ENCODE measurements around the gene NHLH2.

The NHLH2 gene

DNA sequence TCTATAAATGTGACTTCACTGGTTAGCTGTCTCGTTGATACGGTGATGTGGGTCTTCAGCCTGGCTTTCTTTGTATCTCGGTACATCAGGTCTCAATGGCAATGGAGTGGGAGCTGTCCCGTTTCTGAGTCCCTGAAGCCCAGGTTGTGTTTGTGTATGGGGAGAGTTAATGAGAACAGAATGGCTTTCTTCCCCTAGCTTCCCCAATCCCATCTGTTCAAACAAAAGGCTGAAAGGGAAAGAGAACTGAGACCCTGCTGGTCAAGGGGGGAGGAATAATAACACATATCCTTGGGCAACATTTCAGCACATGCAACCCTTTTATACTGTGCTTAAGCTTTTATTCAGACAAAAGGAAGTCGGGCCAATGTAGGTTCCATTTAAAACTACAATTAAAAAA is 44.0 kb downstream of the NHLH2 start:
- DNase-seq: no peak

- DNase-seq: no peak
Observed at GRCh38 chr1:115796036-115796435, 44.9 kb downstream of the NHLH2 start.

DNA sequence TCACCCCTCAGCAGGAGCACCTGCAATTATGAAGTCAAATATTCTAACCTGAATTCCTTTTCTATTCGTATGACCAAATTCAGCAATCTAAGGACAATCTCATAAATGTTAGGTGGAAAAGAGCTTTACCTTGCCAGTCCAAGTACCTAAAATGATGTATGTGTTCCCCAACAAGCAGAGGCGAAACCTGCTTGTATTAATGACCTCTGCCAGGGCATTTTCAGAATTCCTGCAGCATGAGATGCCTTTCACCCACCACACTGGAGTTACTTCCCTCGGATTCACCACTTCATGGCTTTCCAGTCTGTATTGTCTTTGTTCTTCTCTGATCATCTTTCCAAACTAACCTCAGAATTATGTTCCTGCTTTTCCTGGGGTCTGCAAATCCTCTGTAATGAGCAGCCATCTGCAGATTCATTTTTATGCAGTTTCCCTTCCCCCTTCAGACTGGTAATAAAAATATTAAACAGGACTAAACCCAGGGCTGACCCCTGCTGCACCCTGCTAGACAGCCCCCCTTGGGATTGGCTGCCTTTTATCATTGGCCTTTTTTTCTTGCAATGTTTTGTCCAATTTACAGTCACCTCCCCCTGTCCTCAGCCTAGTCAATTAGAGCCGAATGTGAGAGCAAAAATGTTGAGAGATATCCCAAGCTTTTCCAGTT is 45.8 kb downstream of the NHLH2 start:
- no peak for DNase-seq

DNA sequence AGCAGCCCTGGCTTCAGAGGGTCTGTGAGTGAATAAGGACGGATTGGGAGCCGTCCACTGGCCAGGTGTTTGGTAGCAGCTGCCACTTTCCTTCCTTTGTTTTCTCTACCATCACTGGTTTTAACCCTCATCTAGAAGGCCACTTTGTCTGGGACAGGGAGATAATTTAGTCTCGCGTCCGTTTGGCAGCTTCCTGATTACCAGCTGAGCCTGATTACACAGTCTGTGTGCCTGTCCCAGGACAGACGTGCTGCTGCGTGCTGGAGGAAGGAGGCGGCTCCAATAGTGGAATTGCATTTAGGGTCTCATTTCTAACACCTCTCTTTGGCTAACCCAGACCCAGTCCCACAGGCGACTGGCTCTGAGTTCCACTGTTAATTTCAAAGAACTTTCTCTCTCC is 47.8 kb downstream of the NHLH2 start:
- DNase-seq: no peak

DNA sequence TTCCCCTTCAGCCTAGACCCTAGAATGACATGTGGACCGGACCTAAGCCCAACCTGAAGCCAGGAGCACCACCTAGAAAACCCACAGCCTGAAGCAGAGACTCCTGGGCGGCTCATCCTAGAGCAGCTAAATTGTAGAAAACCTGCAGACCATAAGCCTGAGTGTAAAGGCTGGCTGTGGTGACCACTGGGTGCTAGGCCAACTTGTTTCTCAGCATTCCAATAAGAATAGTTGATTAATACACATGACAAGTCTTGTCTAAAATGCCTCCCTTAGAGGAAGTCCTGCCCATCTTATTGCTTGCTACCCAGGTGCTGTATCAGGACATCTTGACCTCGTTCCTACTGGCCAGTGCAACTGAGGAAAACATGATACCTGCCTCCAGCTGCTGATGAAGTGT is 49.1 kb downstream of the NHLH2 start:
- no peak for DNase-seq

GRCh38 chr1:115790846-115791245 is 50.1 kb downstream of the NHLH2 start:
- no peak for DNase-seq

GRCh38 chr1:115790356-115790755 is 50.6 kb downstream of the NHLH2 start:
- no peak for DNase-seq
